PC-3 (cell line): ENCODE data around the gene PIGA.
"Not testable (repeated sequence)": the region's sequence is repeated elsewhere in the genome, so short reads cannot be mapped to it uniquely, and the experiment has no call there.

ENCODE experiments used
- CTCF ChIP-seq: fragments of 300-600 bp; sonication (generic); conservative IDR thresholded peaks from 2 replicates; pipeline ENCODE4 v1.5.1; 2017; ENCODE audit warnings: antibody characterized with exemption, low read depth, mild to moderate bottlenecking, low read length
- EZH2 ChIP-seq: fragments of 300-600 bp; sonication (generic); IDR thresholded peaks from one replicate; pipeline ENCODE4 v1.6.1; 2017; ENCODE audit warnings: antibody characterized with exemption, mild to moderate bottlenecking, low read length; ENCODE audit not compliant: unreplicated experiment

GRCh38 chrX:15305899-15306298, 29.4 kb downstream of the PIGA start:
- not testable (repeated sequence) for TF ChIP-seq CTCF, EZH2
